GM23248 (cell line): ENCODE data around the gene USF3.

ENCODE experiments used
- EZH2 ChIP-seq: fragments of 200-600 bp; sonication (generic); IDR thresholded peaks from 2 replicates; pipeline ENCODE4 v1.6.1; 2018; ENCODE audit warnings: antibody characterized with exemption, mild to moderate bottlenecking; ENCODE audit not compliant: insufficient read depth, poor library complexity, severe bottlenecking
- EZH2phosphoT487 ChIP-seq: fragments of 200-600 bp; sonication (generic); IDR thresholded peaks from 2 replicates; pipeline ENCODE4 v1.6.1; 2018; ENCODE audit warnings: antibody characterized with exemption, moderate library complexity, mild to moderate bottlenecking, low read depth; ENCODE audit not compliant: insufficient read depth

DNA sequence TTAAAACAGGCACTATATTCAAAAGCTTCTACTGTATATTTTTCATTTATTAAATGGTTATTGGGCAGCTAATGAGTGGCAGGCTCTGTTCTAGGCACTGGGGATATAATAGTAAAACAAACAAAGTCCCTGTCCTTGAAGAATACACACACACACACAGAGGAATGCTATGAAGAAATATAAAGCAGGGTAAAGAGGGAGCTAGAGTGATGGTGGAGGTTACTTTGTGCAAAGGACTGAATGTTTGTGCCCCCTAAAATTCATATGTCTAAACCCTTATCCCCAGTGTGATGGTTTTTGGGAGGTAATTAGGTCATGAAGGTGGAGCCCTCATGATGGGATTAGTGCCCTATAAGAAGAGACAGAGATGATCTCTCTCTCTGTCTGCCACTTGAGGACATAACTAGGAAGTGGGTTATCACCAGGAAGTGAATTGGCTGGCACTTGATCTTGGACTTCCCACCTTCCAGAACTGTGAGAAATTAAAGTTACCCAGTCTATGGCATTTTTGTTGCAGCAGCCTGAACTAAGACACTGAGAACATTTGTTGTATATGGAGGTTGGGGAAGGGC is 31.8 kb downstream of the USF3 start:
- no peak for TF ChIP-seq EZH2
- no peak for TF ChIP-seq EZH2phosphoT487
